ENCODE data around the gene SYPL2.
A peak's percentile ranks its signal among the peaks of the same experiment; 100 is the strongest.

Gene SYPL2

GRCh38 chr1:109492779-109493178 lies 26.4 kb downstream of the SYPL2 start:
- DNase-seq (ENCODE audit: low read depth), result no peak

- no peak for DNase-seq (ENCODE audit: low read depth)
Measured at GRCh38 chr1:109493227-109493626, 26.9 kb downstream of the SYPL2 start.

GRCh38 chr1:109493805-109494539 lies 27.6 kb downstream of the SYPL2 start, which contains the start of gene CYB561D1:
CYB561D1 (plus strand) TSS chr1:109494094; CDS start chr1:109494140, 46 bp downstream.
- DNase-seq (ENCODE audit: low read depth), result peak; percentile 77

GRCh38 chr1:109495738-109496137 lies 29.4 kb downstream of the SYPL2 start:
- no peak for DNase-seq (ENCODE audit: low read depth)

- DNase-seq (ENCODE audit: low read depth), result no peak
Measured at GRCh38 chr1:109497449-109498160, 31.3 kb downstream of the SYPL2 start.

GRCh38 chr1:109498161-109498801 lies 31.9 kb downstream of the SYPL2 start:
- DNase-seq (ENCODE audit: low read depth), result no peak

- DNase-seq (ENCODE audit: low read depth), result no peak
Measured at GRCh38 chr1:109499081-109499480, 32.7 kb downstream of the SYPL2 start.

GRCh38 chr1:109499661-109500536 lies 33.6 kb downstream of the SYPL2 start:
- peak; percentile 35 for DNase-seq (ENCODE audit: low read depth)

GRCh38 chr1:109500941-109501381 lies 34.6 kb downstream of the SYPL2 start:
- DNase-seq (ENCODE audit: low read depth), result no peak

GRCh38 chr1:109501644-109502363 lies 35.5 kb downstream of the SYPL2 start:
- DNase-seq (ENCODE audit: low read depth), result no peak

GRCh38 chr1:109502364-109502851 lies 36.1 kb downstream of the SYPL2 start:
- peak; percentile 55 for DNase-seq (ENCODE audit: low read depth)

- DNase-seq (ENCODE audit: low read depth), result no peak
Measured at GRCh38 chr1:109503935-109504334, 37.6 kb downstream of the SYPL2 start.

GRCh38 chr1:109504974-109505373 lies 38.6 kb downstream of the SYPL2 start:
- DNase-seq (ENCODE audit: low read depth), result no peak

GRCh38 chr1:109508001-109508872 lies 41.9 kb downstream of the SYPL2 start:
- no peak for DNase-seq (ENCODE audit: low read depth)

GRCh38 chr1:109508873-109509175 lies 42.5 kb downstream of the SYPL2 start:
- DNase-seq (ENCODE audit: low read depth), result no peak

GRCh38 chr1:109509176-109510134 lies 43.1 kb downstream of the SYPL2 start, which contains the start of gene AMIGO1:
AMIGO1 (minus strand) TSS chr1:109509727; CDS start chr1:109508912, 815 bp downstream.
- DNase-seq (ENCODE audit: low read depth), result peak; percentile 37

- DNase-seq (ENCODE audit: low read depth), result no peak
Measured at GRCh38 chr1:109513110-109513710, 46.9 kb downstream of the SYPL2 start.

- DNase-seq (ENCODE audit: low read depth), result no peak
Measured at GRCh38 chr1:109514846-109515245, 48.5 kb downstream of the SYPL2 start.

All from T-helper 22 cell (primary cell).